ENCODE results near the gene NAP1L4.

NAP1L4 gene

GRCh38 chr11:2963112-2963754, 28.9 kb downstream of the NAP1L4 start:
- Histone ChIP-seq H3K9ac (ENCODE audit: low read length) (no peak overlapping the region), H3K4me2 (ENCODE audit: low read length) (no peak overlapping the region), H3K36me3 (replicated peaks; ENCODE audit: low read depth, low read length) (peaks cover 79% of the 10 kb centered on the region), H4K20me1 (ENCODE audit: insufficient read depth, low read length) (peaks cover 56% of the 10 kb centered on the region), H3K27ac (ENCODE audit: low read length) (no peak overlapping the region), H3K9me3 (ENCODE audit: insufficient read depth, low read length) (no peaks in the 10 kb centered on the region), H3K4me3 (ENCODE audit: low read length) (no peak overlapping the region), H2AFZ (ENCODE audit: low read depth, low read length) (no peak overlapping the region), H3K4me1 (ENCODE audit: low read length) (peaks cover 16% of the 10 kb centered on the region), H3K27me3 (ENCODE audit: low read depth, low read length) (no peaks in the 10 kb centered on the region), H3K79me2 (ENCODE audit: low read length) (peaks cover 68% of the 10 kb centered on the region)
- TF ChIP-seq EZH2phosphoT487 (IDR thresholded peaks at IDR 0.05; ENCODE audit: low read depth) (no peak), CTCF (IDR thresholded peaks at IDR 0.05; ENCODE audit: low read depth, low read length) (no peak)

- Histone ChIP-seq H3K27ac (ENCODE audit: low read length) (0 out of 2 replicates have a peak overlapping the region, but pooled peaks have one; percentile 4), H3K9me3 (ENCODE audit: insufficient read depth, low read length) (no peaks in the 10 kb centered on the region), H3K4me3 (ENCODE audit: low read length) (no peak overlapping the region), H3K79me2 (ENCODE audit: low read length) (peaks cover 50% of the 10 kb centered on the region), H3K27me3 (ENCODE audit: low read depth, low read length) (no peaks in the 10 kb centered on the region), H2AFZ (ENCODE audit: low read depth, low read length) (no peak overlapping the region), H3K9ac (ENCODE audit: low read length) (no peak overlapping the region), H3K36me3 (replicated peaks; ENCODE audit: low read depth, low read length) (peaks cover 83% of the 10 kb centered on the region), H3K4me2 (ENCODE audit: low read length) (no peak overlapping the region), H4K20me1 (ENCODE audit: insufficient read depth, low read length) (peaks cover 39% of the 10 kb centered on the region), H3K4me1 (ENCODE audit: low read length) (peaks cover 16% of the 10 kb centered on the region)
- TF ChIP-seq CTCF (IDR thresholded peaks at IDR 0.05; ENCODE audit: low read depth, low read length) = no peak
- TF ChIP-seq EZH2phosphoT487 (IDR thresholded peaks at IDR 0.05; ENCODE audit: low read depth) = no peak
Observed at GRCh38 chr11:2961080-2961479, 31.0 kb downstream of the NAP1L4 start.

GRCh38 chr11:2960139-2960538, 32.0 kb downstream of the NAP1L4 start:
- TF ChIP-seq EZH2phosphoT487 (IDR thresholded peaks at IDR 0.05; ENCODE audit: low read depth) (no peak), CTCF (IDR thresholded peaks at IDR 0.05; ENCODE audit: low read depth, low read length) (no peak)
- H3K4me1 ChIP-seq (ENCODE audit: low read length) = peaks cover 16% of the 10 kb centered on the region
- H3K36me3 ChIP-seq (replicated peaks; ENCODE audit: low read depth, low read length) = peaks cover 83% of the 10 kb centered on the region
- no peak overlapping the region for H3K9ac ChIP-seq (ENCODE audit: low read length)
- H3K4me3 ChIP-seq (ENCODE audit: low read length) = no peak overlapping the region
- H3K27ac ChIP-seq (ENCODE audit: low read length) = no peak overlapping the region
- H3K4me2 ChIP-seq (ENCODE audit: low read length) = no peak overlapping the region
- H4K20me1 ChIP-seq (ENCODE audit: insufficient read depth, low read length) = peaks cover 39% of the 10 kb centered on the region
- H3K9me3 ChIP-seq (ENCODE audit: insufficient read depth, low read length) = no peaks in the 10 kb centered on the region
- H3K27me3 ChIP-seq (ENCODE audit: low read depth, low read length) = no peaks in the 10 kb centered on the region
- no peak overlapping the region for H2AFZ ChIP-seq (ENCODE audit: low read depth, low read length)
- peaks cover 44% of the 10 kb centered on the region for H3K79me2 ChIP-seq (ENCODE audit: low read length)

GRCh38 chr11:2958251-2958650, 33.9 kb downstream of the NAP1L4 start:
- H3K4me2 ChIP-seq (ENCODE audit: low read length) = no peak overlapping the region
- H4K20me1 ChIP-seq (ENCODE audit: insufficient read depth, low read length) = peaks cover 25% of the 10 kb centered on the region
- H3K79me2 ChIP-seq (ENCODE audit: low read length) = peaks cover 33% of the 10 kb centered on the region
- no peak overlapping the region for H2AFZ ChIP-seq (ENCODE audit: low read depth, low read length)
- H3K27me3 ChIP-seq (ENCODE audit: low read depth, low read length) = no peaks in the 10 kb centered on the region
- no peak overlapping the region for H3K27ac ChIP-seq (ENCODE audit: low read length)
- no peak for TF ChIP-seq CTCF (IDR thresholded peaks at IDR 0.05; ENCODE audit: low read depth, low read length)
- no peak for TF ChIP-seq EZH2phosphoT487 (IDR thresholded peaks at IDR 0.05; ENCODE audit: low read depth)
- peaks cover 16% of the 10 kb centered on the region for H3K4me1 ChIP-seq (ENCODE audit: low read length)
- peaks cover 79% of the 10 kb centered on the region for H3K36me3 ChIP-seq (replicated peaks; ENCODE audit: low read depth, low read length)
- no peaks in the 10 kb centered on the region for H3K9me3 ChIP-seq (ENCODE audit: insufficient read depth, low read length)
- no peak overlapping the region for H3K4me3 ChIP-seq (ENCODE audit: low read length)
- H3K9ac ChIP-seq (ENCODE audit: low read length) = no peak overlapping the region

Measured in OCI-LY3 (cell line).